H1 (cell line): ENCODE measurements around the gene TNNI2. TPM values are rescaled to one million over a fixed set of nuclear protein-coding genes. Genes with fewer than 3 reads are reported as not detected.

Experiments
- GABPA ChIP-seq: IDR thresholded peaks from 2 replicates; pipeline ENCODE4 v1.6.1; 2011; ENCODE audit warnings: mild to moderate bottlenecking, low read length, moderate library complexity, borderline replicate concordance; ENCODE audit not compliant: insufficient read depth
- MAFK ChIP-seq: IDR thresholded peaks from 2 replicates; pipeline ENCODE4 v1.6.1; 2012; ENCODE audit warnings: low read depth, mild to moderate bottlenecking, improper control_type of control experiment, low read length
- polyA plus RNA-seq, 7 experiments: library from polyadenylated mRNA; depleted of rRNA in 3 of 7; stranded (reverse) in 5 of 7; unstranded in 2 of 7; fragments of >200 nt in 5 of 7; fragments of 200-250 nt in 2 of 7; gene quantifications; 1 replicate in 5 of 7; 2 replicates in 1 of 7; 4 replicates in 1 of 7; pipeline versions ENCODE4 v1.2.1 to v1.2.3, GENCODE V29; 2011 to 2013; ENCODE audit warnings: missing spikeins in 2 of 7, mixed read lengths in 2 of 7
- total RNA-seq: library from RNA; stranded (reverse); fragmentation: NEBNext Ultra II Directional; extraction: Animal tissue kit (Norgen Biotek cat#: 25700); gene quantifications from 2 replicates; pipeline ENCODE4 v1.2.1, GENCODE V29; 2021
- TF ChIP-seq, protein P1 (sequence below): IDR thresholded peaks from 2 replicates; pipeline ENCODE4 v1.6.1; 2011; ENCODE audit warnings: low read depth, mild to moderate bottlenecking, low read length; ENCODE audit not compliant: insufficient read depth

The TNNI2 gene
- total and polyA plus RNA-seq, 2 of the 8 experiments (the other 6 are each of a cell fraction or from before 2014, with no cell fraction given): not detected

DNA sequence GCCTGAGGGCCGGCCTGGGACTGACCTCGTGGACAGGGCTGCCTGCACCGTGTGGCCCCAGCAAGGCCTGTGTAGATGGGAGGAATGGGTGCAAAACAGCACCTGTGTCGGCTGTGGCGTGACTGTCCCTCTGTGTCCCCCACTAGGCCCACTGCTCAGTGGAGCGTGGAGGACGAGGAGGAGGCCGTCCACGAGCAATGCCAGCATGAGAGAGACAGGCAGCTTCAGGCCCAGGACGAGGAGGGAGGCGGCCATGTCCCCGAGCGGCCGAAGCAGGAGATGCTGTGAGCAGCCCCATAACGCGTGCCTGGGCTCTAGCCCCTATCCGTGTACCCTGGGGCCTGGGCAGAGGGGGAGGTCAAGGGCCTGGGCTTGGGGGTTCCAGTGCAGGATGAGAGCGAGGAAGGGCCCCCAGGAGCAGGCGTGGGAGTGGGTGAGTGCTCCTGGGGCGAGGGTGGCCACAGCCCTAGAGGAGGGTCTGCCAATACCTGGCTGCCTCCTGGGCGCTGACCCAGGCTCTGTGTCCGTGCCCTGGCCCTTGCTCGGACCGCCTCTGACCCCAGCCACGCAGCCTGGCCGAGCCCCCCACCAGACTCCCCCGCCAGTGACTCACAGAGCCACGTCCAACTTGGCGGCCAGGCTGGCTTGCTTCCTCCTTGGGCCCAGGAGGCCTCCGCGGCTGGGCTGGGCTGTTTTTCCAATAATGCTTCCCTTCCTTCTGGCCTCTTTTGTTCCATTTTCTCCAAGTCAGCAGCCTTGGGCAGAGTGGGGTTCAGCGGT, 41.4 kb downstream of the TNNI2 start (continued):
- TF ChIP-seq GABPA (no peak), MAFK (no peak)
- TF ChIP-seq, protein P1, sequence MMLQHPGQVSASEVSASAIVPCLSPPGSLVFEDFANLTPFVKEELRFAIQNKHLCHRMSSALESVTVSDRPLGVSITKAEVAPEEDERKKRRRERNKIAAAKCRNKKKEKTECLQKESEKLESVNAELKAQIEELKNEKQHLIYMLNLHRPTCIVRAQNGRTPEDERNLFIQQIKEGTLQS: no peak
